A673 (cell line): Measurements from ENCODE around the gene PIK3CG. TPM values are rescaled to one million over a fixed set of nuclear protein-coding genes. Genes with fewer than 3 reads are reported as not detected.
"Not testable (repeated sequence)": the region's sequence is repeated elsewhere in the genome, so short reads cannot be mapped to it uniquely, and the experiment has no call there.

Experiments used
- BruUV-seq: library from RNA; stranded (reverse); fragments of 400-500 nt; replicated peaks from 2 replicates; lab custom pipeline; 2021; lab: Mats Ljungman, UMichigan
- CTCF ChIA-PET: fragments of 300-600 bp; sonication (Branson Sonifier 250); formaldehyde crosslinking; loops from one replicate; lab custom pipeline; 2022; ENCODE audit warnings: antibody characterized with exemption; lab: Charles Lee
- POLR2A ChIA-PET: fragments of 300-600 bp; sonication (Branson Sonifier 250); formaldehyde crosslinking; loops from one replicate; lab custom pipeline; 2022; ENCODE audit warnings: antibody characterized with exemption; ENCODE audit not compliant: low non-redundant PET; lab: Charles Lee
- DNase-seq: peaks from one replicate; pipeline ENCODE4 v3.0.0-alpha.2; 2015; ENCODE audit warnings: low spot score
- H3K27ac ChIP-seq: fragments of 200-600 bp; sonication (generic); 2 replicates; pipeline ENCODE4 v1.5.1; 2016; ENCODE audit warnings: mixed run types, low read depth, mild to moderate bottlenecking, mixed read lengths, antibody characterized with exemption, low read length; ENCODE audit not compliant: poor library complexity, severe bottlenecking
- H3K27me3 ChIP-seq: fragments of 200-600 bp; sonication (generic); replicated peaks from 2 replicates; pipeline ENCODE4 v1.6.1; 2017; ENCODE audit warnings: mixed run types, low read depth, mild to moderate bottlenecking, mixed read lengths, antibody characterized with exemption, low read length; ENCODE audit not compliant: insufficient read depth, poor library complexity
- H3K36me3 ChIP-seq: fragments of 200-600 bp; sonication (generic); 2 replicates; pipeline ENCODE4 v1.6.1; 2016; ENCODE audit warnings: mixed run types, mild to moderate bottlenecking, mixed read lengths, antibody characterized with exemption, low read length; ENCODE audit not compliant: insufficient read depth, poor library complexity, severe bottlenecking
- H3K4me1 ChIP-seq: fragments of 200-600 bp; sonication (generic); 2 replicates; pipeline ENCODE4 v1.6.1; 2017; ENCODE audit warnings: mixed run types, mild to moderate bottlenecking, mixed read lengths, antibody characterized with exemption, low read length; ENCODE audit not compliant: insufficient read depth, poor library complexity, severe bottlenecking
- H3K4me3 ChIP-seq: fragments of 200-600 bp; sonication (generic); 2 replicates; pipeline ENCODE4 v1.5.1; 2016; ENCODE audit warnings: low read depth, mixed run types, mild to moderate bottlenecking, mixed read lengths, low read length; ENCODE audit not compliant: poor library complexity, severe bottlenecking
- H3K9me3 ChIP-seq: fragments of 200-600 bp; sonication (generic); 2 replicates; pipeline ENCODE4 v1.6.1; 2016; ENCODE audit warnings: mixed run types, low read depth, mild to moderate bottlenecking, mixed read lengths, antibody characterized with exemption, low read length; ENCODE audit not compliant: poor library complexity, severe bottlenecking
- EZH2 ChIP-seq: fragments of 200-600 bp; sonication (generic); IDR thresholded peaks from 2 replicates; pipeline ENCODE4 v1.6.1; 2017; ENCODE audit warnings: borderline replicate concordance, low read depth, mild to moderate bottlenecking, mixed read lengths, antibody characterized with exemption, low read length; ENCODE audit not compliant: poor library complexity, severe bottlenecking
- intact Hi-C: fragments of 100-400 bp; cut with micrococcal nuclease; formaldehyde crosslinking; loops from one replicate; pipeline ENCODE4 v1.10.0; 2022; ENCODE audit not compliant: unreplicated experiment
- total RNA-seq: library from RNA; stranded (reverse); gene quantifications from 2 replicates; pipeline ENCODE4 v1.2.3, GENCODE V29; 2021
- TF ChIP-seq, protein P1 (sequence below): fragments of 300-800, 200-600 bp; sonication (generic); conservative IDR thresholded peaks from 2 replicates; pipeline ENCODE4 v1.5.1; 2017; ENCODE audit warnings: low read depth, mild to moderate bottlenecking, antibody characterized with exemption, low read length, moderate library complexity, mixed read lengths

The PIK3CG gene
- total RNA-seq, 1 experiment from 2014 or later = 13.4 TPM

DNA sequence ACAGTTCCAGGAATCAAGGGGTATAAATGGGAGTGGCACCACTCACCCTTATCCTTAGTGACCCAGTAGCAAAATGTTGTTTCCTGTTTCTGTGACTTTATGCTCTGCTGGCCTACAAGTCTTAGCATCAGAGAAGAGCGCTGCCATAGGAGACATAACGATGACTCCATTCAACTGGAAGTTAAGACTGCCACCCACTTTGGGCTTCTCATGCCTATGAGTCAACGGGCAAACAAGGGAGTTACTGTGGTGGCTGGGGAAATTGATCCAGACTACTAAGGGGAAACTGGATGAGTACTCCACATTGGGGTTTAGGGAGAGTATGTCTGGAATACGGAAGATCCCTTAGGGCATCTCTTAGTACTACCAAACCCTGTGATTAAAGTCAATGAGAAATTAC is 40.6 kb upstream of the PIK3CG start:
- H3K27ac ChIP-seq = no peak overlapping the region
- POLR2A ChIA-PET = no interaction called here
- no TSS peak for BruUV-seq

DNA sequence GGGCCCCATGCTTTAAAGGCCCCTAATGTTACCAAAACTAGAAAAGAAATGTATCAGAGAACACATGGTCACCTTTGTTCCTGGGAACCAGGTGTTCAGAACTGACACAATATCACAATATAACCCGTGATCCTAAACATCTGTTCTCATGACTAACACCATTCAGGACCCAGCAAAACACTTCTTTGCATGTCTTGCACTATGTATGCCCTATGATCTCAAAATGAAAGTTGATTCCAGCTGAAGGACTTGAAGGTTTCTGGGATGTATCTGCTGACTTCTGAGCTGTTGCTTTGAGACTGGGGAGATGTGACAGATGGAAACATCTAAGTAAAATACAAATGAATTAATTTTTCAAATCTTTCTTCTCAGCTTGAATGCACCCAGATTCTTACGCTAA is 37.5 kb upstream of the PIK3CG start:
- Histone ChIP-seq H3K4me1 (no peaks in the 10 kb centered on the region), H3K9me3 (no peaks in the 10 kb centered on the region), H3K27me3 (no peaks in the 10 kb centered on the region), H3K36me3 (no peaks in the 10 kb centered on the region), H3K27ac (no peak overlapping the region), H3K4me3 (no peak overlapping the region)
- intact Hi-C loops = no loop called here
- ChIA-PET CTCF (no interaction called here), POLR2A (no interaction called here)
- no peak for DNase-seq
- TF ChIP-seq EZH2 = no peak
- no TSS peak for BruUV-seq

More for the DNA sequence above, 40.6 kb upstream of the PIK3CG start:
- H3K4me3 ChIP-seq = no peak overlapping the region
- TF ChIP-seq EZH2 = no peak
- TF ChIP-seq, protein P1, sequence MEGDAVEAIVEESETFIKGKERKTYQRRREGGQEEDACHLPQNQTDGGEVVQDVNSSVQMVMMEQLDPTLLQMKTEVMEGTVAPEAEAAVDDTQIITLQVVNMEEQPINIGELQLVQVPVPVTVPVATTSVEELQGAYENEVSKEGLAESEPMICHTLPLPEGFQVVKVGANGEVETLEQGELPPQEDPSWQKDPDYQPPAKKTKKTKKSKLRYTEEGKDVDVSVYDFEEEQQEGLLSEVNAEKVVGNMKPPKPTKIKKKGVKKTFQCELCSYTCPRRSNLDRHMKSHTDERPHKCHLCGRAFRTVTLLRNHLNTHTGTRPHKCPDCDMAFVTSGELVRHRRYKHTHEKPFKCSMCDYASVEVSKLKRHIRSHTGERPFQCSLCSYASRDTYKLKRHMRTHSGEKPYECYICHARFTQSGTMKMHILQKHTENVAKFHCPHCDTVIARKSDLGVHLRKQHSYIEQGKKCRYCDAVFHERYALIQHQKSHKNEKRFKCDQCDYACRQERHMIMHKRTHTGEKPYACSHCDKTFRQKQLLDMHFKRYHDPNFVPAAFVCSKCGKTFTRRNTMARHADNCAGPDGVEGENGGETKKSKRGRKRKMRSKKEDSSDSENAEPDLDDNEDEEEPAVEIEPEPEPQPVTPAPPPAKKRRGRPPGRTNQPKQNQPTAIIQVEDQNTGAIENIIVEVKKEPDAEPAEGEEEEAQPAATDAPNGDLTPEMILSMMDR = no peak
- no peaks in the 10 kb centered on the region for H3K36me3 ChIP-seq
- intact Hi-C loops = no loop called here
- H3K4me1 ChIP-seq = no peaks in the 10 kb centered on the region
- no peak for DNase-seq
- H3K9me3 ChIP-seq = no peaks in the 10 kb centered on the region
- CTCF ChIA-PET = no interaction called here
- H3K27me3 ChIP-seq = no peaks in the 10 kb centered on the region

DNA sequence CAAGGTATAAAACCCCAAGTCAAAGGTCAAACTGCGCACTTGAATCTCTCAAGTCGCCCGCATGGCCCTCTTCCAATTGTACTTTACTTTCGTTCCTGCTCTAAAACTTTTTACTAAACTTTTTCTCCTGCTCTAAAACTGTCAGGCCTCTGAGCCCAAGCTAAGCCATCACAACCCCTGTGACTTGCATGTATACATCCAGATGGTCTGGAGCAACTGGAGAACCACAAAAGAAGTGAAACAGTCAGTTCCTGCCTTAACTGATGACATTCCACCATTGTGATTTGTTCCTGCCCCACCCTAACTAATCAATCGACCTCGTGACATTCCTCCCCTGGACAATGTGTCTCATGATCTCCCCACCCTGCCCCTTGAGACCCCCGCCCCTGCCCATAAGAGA is 35.6 kb upstream of the PIK3CG start:
- CTCF ChIA-PET = no interaction called here
- H3K4me3 ChIP-seq = no peak overlapping the region
- TF ChIP-seq, protein P1 = no peak
- TF ChIP-seq EZH2 = no peak
- no peaks in the 10 kb centered on the region for H3K9me3 ChIP-seq
- POLR2A ChIA-PET = no interaction called here
- no peaks in the 10 kb centered on the region for H3K27me3 ChIP-seq
- DNase-seq = no peak
- no peaks in the 10 kb centered on the region for H3K4me1 ChIP-seq
- no peak overlapping the region for H3K27ac ChIP-seq
- intact Hi-C loops = no loop called here
- H3K36me3 ChIP-seq = no peaks in the 10 kb centered on the region
- no TSS peak for BruUV-seq

DNA sequence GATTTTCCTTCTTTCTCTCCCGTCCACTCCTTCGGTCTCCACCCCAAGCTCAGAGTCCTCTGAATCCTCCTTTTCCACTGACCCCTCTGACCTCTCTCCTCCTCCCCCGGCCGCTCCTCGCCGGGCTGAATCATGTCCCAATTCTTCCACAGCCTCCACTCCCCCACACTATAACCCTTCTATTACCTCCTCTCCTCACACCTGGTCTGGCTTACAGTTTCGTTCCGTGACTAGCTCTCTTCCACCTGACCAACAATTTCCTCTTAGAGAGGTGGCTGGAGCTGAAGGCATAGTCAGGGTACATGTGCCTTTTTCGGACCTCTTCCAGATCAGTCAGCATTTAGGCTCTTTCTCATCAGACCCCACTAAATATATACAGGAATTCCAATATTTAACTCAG is 34.2 kb upstream of the PIK3CG start:
- POLR2A ChIA-PET, intact Hi-C loops, H3K4me1 ChIP-seq, BruUV-seq, H3K9me3 ChIP-seq, H3K36me3 ChIP-seq, H3K4me3 ChIP-seq, CTCF ChIA-PET, DNase-seq, H3K27ac ChIP-seq, H3K27me3 ChIP-seq: not testable (repeated sequence)
